Activated CD8-positive, alpha-beta T cell treated with anti-CD3 and anti-CD28 coated beads for 36 hours (primary cell): ENCODE measurements around the gene KIZ. TPM values are rescaled to one million over a fixed set of nuclear protein-coding genes. Genes with fewer than 3 reads are reported as not detected.

Source experiments
- ATAC-seq: fragments of 200-7000 bp; cut with Tn5 transposase; one replicate; pipeline ENCODE4 v1.10.0; 2021; ENCODE audit warnings: mild to moderate bottlenecking, moderate library complexity
- CTCF ChIA-PET: fragments of 350-600 bp; sonication (Branson Sonifier 250); formaldehyde crosslinking; loops from one replicate; lab custom pipeline; 2021; ENCODE audit warnings: antibody characterized with exemption; lab: Charles Lee
- POLR2A ChIA-PET: fragments of 350-600 bp; sonication (Branson Sonifier 250); formaldehyde crosslinking; loops from one replicate; lab custom pipeline; 2021; ENCODE audit warnings: antibody characterized with exemption; lab: Charles Lee
- DNase-seq: peaks from one replicate; pipeline ENCODE4 v3.0.0-alpha.2; 2020
- H3K27ac Mint-ChIP-seq: one replicate; pipeline ENCODE4 v1.8.0; 2021; ENCODE audit warnings: mild to moderate bottlenecking, mixed read lengths
- H3K27me3 Mint-ChIP-seq: one replicate; pipeline ENCODE4 v1.8.0; 2021; ENCODE audit warnings: mixed read lengths
- H3K36me3 Mint-ChIP-seq: one replicate; pipeline ENCODE4 v1.8.0; 2021; ENCODE audit warnings: low read depth, mixed read lengths
- H3K4me1 Mint-ChIP-seq: one replicate; pipeline ENCODE4 v1.8.0; 2021; ENCODE audit warnings: low read depth, mixed read lengths
- H3K4me3 Mint-ChIP-seq: one replicate; pipeline ENCODE4 v1.8.0; 2021; ENCODE audit warnings: mild to moderate bottlenecking, moderate library complexity, mixed read lengths
- H3K9me3 Mint-ChIP-seq: one replicate; pipeline ENCODE4 v1.8.0; 2021; ENCODE audit warnings: mixed read lengths
- intact Hi-C: fragments of 100-400 bp; cut with micrococcal nuclease; formaldehyde crosslinking; loops from one replicate; pipeline ENCODE4 v1.10.0; 2022
- total RNA-seq, 2 experiments: library from RNA; stranded (reverse); gene quantifications; one replicate each; pipeline ENCODE4 v1.2.3, GENCODE V29; 2021
- TF ChIP-seq, protein P1 (sequence below): fragments of 200-600 bp; IDR thresholded peaks from one replicate; pipeline ENCODE4 v1.8.0; 2022; ENCODE audit warnings: antibody characterized with exemption, mild to moderate bottlenecking

Gene KIZ
- total RNA-seq, 2 experiments from 2014 or later, result 13.1 to 13.2 TPM

DNA sequence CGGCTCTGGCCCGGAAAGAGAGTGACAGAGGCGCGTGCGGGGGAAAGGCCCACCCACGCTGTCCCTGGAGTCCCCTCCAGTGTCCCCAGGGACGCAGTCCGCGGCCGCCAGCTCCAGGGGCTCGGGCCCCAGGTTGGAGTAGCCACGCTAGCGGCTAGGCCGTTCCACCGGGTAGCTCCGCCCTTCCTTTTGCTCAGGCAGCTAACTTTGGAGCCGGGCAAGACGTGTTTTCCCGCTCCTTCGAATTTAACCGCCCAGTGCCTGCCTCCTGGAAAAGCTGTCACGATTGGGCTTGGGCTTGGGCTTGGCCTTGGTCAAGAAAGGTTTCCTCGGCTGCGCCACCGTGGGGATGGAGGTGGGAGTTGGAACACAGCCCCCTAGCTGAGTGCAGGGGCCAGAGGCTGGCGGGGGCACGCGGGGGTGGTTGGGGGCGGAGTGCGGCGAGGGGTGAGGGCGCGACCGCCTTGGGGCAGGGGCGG lies 24.4 kb upstream of the KIZ start:
- H3K9me3 Mint-ChIP-seq, result no peaks in the 10 kb centered on the region
- TF ChIP-seq, protein P1, sequence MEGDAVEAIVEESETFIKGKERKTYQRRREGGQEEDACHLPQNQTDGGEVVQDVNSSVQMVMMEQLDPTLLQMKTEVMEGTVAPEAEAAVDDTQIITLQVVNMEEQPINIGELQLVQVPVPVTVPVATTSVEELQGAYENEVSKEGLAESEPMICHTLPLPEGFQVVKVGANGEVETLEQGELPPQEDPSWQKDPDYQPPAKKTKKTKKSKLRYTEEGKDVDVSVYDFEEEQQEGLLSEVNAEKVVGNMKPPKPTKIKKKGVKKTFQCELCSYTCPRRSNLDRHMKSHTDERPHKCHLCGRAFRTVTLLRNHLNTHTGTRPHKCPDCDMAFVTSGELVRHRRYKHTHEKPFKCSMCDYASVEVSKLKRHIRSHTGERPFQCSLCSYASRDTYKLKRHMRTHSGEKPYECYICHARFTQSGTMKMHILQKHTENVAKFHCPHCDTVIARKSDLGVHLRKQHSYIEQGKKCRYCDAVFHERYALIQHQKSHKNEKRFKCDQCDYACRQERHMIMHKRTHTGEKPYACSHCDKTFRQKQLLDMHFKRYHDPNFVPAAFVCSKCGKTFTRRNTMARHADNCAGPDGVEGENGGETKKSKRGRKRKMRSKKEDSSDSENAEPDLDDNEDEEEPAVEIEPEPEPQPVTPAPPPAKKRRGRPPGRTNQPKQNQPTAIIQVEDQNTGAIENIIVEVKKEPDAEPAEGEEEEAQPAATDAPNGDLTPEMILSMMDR, result no peak
- no peak overlapping the region for H3K27ac Mint-ChIP-seq
- H3K4me3 Mint-ChIP-seq, result peak overlapping the region; percentile 80
- ATAC-seq (no peak), DNase-seq (peak; percentile 9)
- ChIA-PET POLR2A (no interaction called here), CTCF (interaction anchor here (0.9 to 2.0 kb wide), 5 partner anchors 9 to 134 kb away, joined by 3 to 6 read pairs (median 3); partner anchors contain the start of gene KIZ)
- H3K27me3 Mint-ChIP-seq, result peaks cover 74% of the 10 kb centered on the region
- intact Hi-C loops, result loop anchor here (10.0 kb wide), 2 partner anchors 413 to 1473 kb away; partner anchors contain the start of gene NKX2-2
- H3K36me3 Mint-ChIP-seq, result peaks cover 1% of the 10 kb centered on the region
- peaks cover 32% of the 10 kb centered on the region for H3K4me1 Mint-ChIP-seq

DNA sequence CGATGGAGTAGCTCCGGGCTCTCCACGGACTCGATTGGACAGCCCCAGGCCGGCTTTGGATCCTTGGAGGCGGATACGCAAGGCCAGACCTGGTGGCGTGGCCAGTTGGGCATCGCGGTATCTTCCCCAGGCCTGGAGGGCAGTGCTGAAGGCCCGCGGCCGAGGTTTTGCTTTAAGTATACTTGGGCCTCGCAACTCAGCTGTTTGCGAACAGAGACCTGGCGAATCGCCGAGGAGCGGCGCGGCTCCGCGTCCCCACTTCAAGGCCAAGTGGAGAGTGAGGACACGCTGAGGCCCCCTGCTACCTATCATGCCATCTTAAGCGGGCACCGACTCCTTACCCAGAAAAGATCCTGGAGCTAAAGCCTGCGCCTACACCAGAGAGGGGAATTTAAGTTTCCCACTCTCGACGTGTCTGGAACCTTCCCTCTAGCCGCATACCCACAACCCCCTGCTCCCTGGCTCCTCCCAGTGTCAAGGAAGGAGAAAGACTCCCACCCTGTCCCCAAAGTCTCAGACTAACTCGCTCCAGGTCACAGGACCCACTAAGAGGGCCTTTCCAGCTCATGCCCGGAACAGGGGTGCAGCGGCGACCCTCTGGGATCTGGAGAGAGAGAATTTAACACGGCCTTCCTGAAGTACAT lies 23.8 kb upstream of the KIZ start:
- peak; percentile 25 for DNase-seq
- TF ChIP-seq, protein P1, result no peak
- ChIA-PET CTCF (interaction anchor here (0.9 to 2.0 kb wide), 5 partner anchors 9 to 133 kb away, joined by 3 to 6 read pairs (median 3); partner anchors contain the start of gene KIZ), POLR2A (no interaction called here)
- Mint-ChIP-seq H3K4me3 (peak overlapping the region; percentile 80), H3K27me3 (peaks cover 71% of the 10 kb centered on the region), H3K27ac (no peak overlapping the region), H3K4me1 (peaks cover 32% of the 10 kb centered on the region), H3K9me3 (no peaks in the 10 kb centered on the region), H3K36me3 (peaks cover 1% of the 10 kb centered on the region)
- intact Hi-C loops, result loop anchor here (10.0 kb wide), 2 partner anchors 413 to 1473 kb away; partner anchors contain the start of gene NKX2-2
- peak; percentile 24 for ATAC-seq

DNA sequence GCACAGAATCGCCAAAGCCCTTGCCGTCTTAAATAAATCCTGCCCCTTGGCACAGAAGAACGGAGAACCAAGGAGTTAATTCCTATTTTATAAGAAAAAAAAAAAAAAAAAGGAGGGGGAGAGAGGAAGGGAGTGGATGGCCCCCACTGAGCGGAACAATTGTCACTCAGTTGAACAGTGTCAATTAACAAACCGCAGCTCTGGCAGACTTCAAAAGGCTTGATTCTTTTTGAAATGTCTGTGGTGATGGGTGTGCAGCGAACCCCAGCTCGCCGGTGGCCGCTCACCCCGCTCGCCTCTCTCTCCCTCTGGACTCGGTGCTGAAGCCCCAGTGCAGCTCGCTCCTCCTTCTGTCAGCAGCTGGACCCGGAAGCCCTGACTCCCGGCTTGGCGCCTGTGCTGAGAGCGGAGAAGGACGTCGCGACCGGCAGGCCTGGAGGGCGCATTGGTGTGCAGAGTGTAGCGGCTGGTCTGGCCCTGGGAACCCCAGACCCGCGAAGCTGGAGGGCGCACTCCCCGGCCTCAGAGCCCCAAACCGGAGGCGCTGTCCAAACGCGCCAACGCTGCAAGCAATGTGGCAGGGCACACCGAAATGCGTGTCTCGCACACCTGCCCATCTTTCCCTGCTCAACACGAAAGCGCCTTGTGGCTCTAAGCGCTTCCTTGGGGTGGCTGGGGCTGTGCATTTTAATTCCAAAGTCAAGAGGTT lies 23.1 kb upstream of the KIZ start:
- intact Hi-C loops, result loop anchor here (10.0 kb wide), 2 partner anchors 412 to 1472 kb away; partner anchors contain the start of gene NKX2-2
- POLR2A ChIA-PET, result no interaction called here

DNA sequence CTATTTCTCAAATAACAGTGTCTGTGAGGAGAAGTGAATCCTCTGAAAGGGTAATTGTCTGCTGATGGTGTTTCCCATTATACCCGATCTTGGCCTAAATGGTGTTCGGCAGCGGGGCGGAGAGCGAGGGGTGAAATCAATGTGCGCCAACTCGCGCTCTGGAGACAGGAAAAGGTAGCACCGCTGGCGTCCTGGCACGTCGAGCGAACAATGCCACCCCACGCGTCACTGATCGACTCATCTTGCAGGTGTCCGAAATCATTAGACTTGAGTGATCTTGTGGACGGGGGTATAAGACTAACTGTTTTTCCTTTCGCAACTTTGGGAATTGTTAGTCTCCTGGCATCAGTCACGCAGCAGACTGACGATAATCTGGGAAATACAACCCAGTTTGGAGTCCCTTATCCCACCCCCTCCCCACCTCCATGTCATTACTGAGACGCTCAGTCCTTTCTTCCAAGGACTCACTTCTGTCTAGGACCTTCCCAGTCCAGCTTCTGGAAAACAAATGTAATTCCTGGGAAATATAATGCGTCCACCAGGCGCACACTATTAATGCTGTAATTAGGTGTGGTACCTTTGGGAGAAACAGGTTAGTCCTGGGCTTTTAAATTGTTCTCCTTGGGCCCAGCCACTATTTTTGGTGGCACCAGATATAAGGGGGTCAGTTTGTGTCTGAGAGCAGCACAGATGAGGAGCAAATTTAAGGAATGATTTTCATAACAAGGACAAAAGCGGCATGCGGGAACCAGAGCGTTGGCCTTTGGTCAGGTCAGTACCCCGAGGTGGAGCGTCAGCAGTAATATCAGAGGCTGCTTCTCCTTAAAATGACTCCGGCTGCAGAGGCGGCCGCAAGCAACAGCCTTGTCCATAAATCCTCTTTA lies 22.1 kb upstream of the KIZ start:
- CTCF ChIA-PET, result interaction anchor here (1.2 to 1.3 kb wide), 2 partner anchors 16 to 132 kb away, joined by 3 read pairs; no protein-coding TSS in a partner anchor
- ATAC-seq (no peak), DNase-seq (peak; percentile 32)
- POLR2A ChIA-PET, result no interaction called here
- Mint-ChIP-seq H3K27me3 (peaks cover 74% of the 10 kb centered on the region), H3K4me3 (peak overlapping the region; percentile 80), H3K27ac (no peak overlapping the region), H3K36me3 (peaks cover 1% of the 10 kb centered on the region), H3K4me1 (peaks cover 32% of the 10 kb centered on the region), H3K9me3 (no peaks in the 10 kb centered on the region)
- intact Hi-C loops, result loop anchor here (10.0 kb wide), 2 partner anchors 411 to 1471 kb away; partner anchors contain the start of gene NKX2-2
- TF ChIP-seq, protein P1, result no peak

More for the DNA sequence above, 23.1 kb upstream of the KIZ start:
- Mint-ChIP-seq H3K9me3 (no peaks in the 10 kb centered on the region), H3K4me1 (peaks cover 32% of the 10 kb centered on the region), H3K27me3 (peaks cover 72% of the 10 kb centered on the region), H3K4me3 (peak overlapping the region; percentile 80), H3K27ac (no peak overlapping the region), H3K36me3 (peaks cover 1% of the 10 kb centered on the region)
- CTCF ChIA-PET, result interaction anchor here (1.2 kb wide), 1 partner anchor 17 kb away, joined by 3 read pairs; no protein-coding TSS in a partner anchor
- TF ChIP-seq, protein P1, result no peak
- DNase-seq, result peak; percentile 49
- peak; percentile 38 for ATAC-seq
